ENCODE results near the gene ZNF276.
"Not testable (repeated sequence)": the region's sequence is repeated elsewhere in the genome, so short reads cannot be mapped to it uniquely, and the experiment has no call there.

ZNF276 gene

DNA sequence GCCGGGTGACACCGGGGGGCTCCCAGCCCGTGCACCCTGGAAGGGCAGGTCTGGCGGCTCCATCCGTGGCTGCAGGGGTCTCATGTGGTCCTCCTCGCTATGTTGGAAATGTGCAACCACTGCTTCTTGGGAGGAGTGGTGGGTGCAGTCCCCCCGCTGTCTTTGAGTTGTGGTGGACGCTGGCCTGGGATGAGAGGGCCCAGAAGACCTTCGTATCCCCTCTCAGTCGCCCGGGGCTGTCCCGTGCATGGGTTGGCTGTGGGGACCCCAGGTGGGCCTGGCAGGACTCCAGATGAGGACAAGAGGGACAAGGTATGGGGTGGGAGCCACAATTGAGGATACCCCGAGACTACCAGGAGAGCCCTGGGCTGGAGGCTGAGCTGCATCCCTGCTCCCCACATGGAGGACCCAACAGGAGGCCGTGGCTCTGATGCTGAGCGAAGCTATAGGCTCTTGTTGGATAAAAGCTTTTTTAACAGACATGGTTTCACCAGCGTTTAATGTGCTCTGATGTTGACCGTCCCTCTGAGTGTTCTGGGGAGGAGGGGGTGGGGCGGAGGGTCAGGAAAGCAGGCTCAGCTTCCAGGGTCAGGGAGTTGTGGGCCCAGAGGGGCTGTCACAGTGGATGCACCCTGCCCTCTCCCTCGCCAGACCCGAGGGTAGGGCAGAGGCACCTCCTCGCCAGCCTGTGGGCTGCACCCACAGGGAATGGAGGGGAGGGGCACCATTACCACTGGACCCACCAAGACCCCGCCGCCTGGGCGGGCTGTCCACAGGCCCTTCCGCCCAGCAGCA, 25.3 kb upstream of the ZNF276 start:
- Histone ChIP-seq H2AFZ (ENCODE audit: low read depth) (no peak overlapping the region), H3K79me2 (ENCODE audit: insufficient read depth, low read depth) (no peaks in the 10 kb centered on the region), H3K36me3 (ENCODE audit: insufficient read depth) (no peaks in the 10 kb centered on the region), H3K27me3 (ENCODE audit: insufficient read depth, low read depth) (no peaks in the 10 kb centered on the region), H3K4me1 (ENCODE audit: low read depth, poor library complexity, severe bottlenecking) (peaks cover 24% of the 10 kb centered on the region), H3K27ac (no peak overlapping the region), H3K9ac (no peak overlapping the region), H4K20me1 (ENCODE audit: insufficient read depth) (no peaks in the 10 kb centered on the region), H3K4me2 (peak overlapping the region; percentile 6; the same call in 1 of the 2 replicates), H3K4me3 (IDR thresholded peaks at IDR 0.05; ENCODE audit: insufficient read depth, low read depth, low read length) (no peak overlapping the region)
- TF ChIP-seq, protein P1, sequence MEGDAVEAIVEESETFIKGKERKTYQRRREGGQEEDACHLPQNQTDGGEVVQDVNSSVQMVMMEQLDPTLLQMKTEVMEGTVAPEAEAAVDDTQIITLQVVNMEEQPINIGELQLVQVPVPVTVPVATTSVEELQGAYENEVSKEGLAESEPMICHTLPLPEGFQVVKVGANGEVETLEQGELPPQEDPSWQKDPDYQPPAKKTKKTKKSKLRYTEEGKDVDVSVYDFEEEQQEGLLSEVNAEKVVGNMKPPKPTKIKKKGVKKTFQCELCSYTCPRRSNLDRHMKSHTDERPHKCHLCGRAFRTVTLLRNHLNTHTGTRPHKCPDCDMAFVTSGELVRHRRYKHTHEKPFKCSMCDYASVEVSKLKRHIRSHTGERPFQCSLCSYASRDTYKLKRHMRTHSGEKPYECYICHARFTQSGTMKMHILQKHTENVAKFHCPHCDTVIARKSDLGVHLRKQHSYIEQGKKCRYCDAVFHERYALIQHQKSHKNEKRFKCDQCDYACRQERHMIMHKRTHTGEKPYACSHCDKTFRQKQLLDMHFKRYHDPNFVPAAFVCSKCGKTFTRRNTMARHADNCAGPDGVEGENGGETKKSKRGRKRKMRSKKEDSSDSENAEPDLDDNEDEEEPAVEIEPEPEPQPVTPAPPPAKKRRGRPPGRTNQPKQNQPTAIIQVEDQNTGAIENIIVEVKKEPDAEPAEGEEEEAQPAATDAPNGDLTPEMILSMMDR (conservative IDR thresholded peaks at IDR 0.05; ENCODE audit: low read depth, low read length): no peak

DNA sequence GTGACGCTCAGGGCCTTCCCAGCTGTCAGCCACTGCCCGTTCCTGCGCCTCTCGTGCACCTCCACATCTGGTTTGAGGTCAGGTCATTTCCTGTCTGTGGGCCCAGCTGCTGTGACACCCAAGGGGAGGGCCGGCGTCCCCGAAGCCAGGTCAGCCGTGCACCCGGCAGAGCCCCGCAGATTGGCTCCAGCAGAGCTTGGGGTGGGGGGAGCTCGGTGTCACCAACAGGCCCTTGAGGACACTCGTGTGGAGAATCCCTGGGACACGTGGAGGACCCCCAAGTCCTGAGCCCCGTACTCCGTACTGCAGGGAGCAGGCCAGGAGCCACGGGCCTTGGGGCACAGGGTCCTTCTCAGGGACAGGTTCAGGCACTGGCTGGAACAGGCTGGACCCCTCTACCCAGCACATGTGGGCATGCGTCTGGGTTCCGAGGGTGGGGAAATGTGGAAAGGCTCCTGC, 24.6 kb upstream of the ZNF276 start:
- Histone ChIP-seq H3K4me2 (peak overlapping the region; percentile 6; the same call in 1 of the 2 replicates), H4K20me1 (ENCODE audit: insufficient read depth) (no peaks in the 10 kb centered on the region), H3K27me3 (ENCODE audit: insufficient read depth, low read depth) (no peaks in the 10 kb centered on the region), H3K79me2 (ENCODE audit: insufficient read depth, low read depth) (no peaks in the 10 kb centered on the region), H2AFZ (ENCODE audit: low read depth) (no peak overlapping the region), H3K4me3 (IDR thresholded peaks at IDR 0.05; ENCODE audit: insufficient read depth, low read depth, low read length) (no peak overlapping the region), H3K36me3 (ENCODE audit: insufficient read depth) (no peaks in the 10 kb centered on the region), H3K4me1 (ENCODE audit: low read depth, poor library complexity, severe bottlenecking) (peaks cover 24% of the 10 kb centered on the region), H3K27ac (no peak overlapping the region), H3K9ac (no peak overlapping the region)
- TF ChIP-seq, protein P1 (conservative IDR thresholded peaks at IDR 0.05; ENCODE audit: low read depth, low read length): no peak

DNA sequence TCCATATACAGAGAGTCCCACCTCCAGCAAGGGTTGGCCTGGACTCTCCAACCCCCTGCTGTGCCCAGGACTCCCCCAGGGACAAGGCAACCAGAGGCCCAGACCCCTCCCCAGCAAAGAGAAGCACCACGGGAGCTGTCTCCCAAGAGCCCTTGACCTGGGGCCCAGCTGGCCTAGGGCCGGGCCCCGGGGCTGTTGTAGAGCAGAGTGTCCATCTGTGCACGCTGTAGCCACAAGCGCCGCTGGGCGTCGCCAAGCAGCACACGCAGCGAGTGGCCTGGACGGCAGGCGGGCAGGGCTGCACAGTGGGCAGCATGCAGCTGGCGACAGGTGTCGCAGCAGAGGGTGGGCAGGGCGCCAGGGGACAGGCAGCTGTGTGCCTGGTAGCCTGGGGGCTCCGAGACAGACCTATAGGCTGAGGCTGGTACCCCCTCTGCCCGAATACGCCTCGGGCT, 24.1 kb upstream of the ZNF276 start:
- Histone ChIP-seq H3K4me3 (IDR thresholded peaks at IDR 0.05; ENCODE audit: insufficient read depth, low read depth, low read length) (no peak overlapping the region), H3K27ac (no peak overlapping the region), H4K20me1 (ENCODE audit: insufficient read depth) (no peaks in the 10 kb centered on the region), H2AFZ (ENCODE audit: low read depth) (no peak overlapping the region), H3K4me2 (no peak overlapping the region), H3K9ac (no peak overlapping the region), H3K36me3 (ENCODE audit: insufficient read depth) (no peaks in the 10 kb centered on the region), H3K27me3 (ENCODE audit: insufficient read depth, low read depth) (no peaks in the 10 kb centered on the region), H3K79me2 (ENCODE audit: insufficient read depth, low read depth) (no peaks in the 10 kb centered on the region), H3K4me1 (ENCODE audit: low read depth, poor library complexity, severe bottlenecking) (peaks cover 25% of the 10 kb centered on the region)
- TF ChIP-seq, protein P1 (conservative IDR thresholded peaks at IDR 0.05; ENCODE audit: low read depth, low read length): no peak

DNA sequence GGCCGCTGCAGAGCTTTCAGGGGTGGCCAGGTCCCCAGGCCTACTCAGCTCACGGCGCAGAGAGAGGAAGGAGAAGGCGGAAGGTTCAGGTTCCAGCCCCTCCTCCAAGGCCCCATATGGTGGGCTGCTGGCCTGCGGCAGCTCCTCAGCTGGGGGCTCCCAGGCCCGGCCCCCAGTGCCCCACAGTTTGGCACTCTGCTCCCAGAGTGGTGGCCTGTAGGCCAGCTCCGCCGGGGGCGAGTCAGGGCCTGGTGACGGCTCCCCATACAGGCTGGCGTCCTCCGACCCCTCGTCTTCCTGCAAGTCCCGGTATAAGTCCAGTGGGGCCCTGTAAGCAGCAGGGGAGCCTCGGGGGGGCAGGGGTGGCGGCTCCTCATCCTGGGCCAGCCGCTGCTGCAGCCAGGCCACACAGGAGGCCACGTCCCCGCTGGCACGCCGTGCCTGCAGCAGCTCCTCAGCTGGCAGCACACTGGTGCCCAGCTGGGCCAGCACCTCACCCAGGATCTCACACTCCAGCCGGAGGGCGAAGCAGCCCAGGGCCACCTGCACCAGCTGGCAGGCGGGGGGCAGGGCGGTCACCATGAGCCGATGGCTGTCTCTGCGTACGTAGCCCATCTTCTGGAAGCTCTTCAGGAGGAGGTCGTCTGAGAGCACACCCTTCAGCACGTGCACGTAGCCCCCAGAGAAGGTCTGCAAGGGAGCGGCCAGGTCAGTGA, 23.6 kb upstream of the ZNF276 start:
- Histone ChIP-seq H3K4me3 (IDR thresholded peaks at IDR 0.05; ENCODE audit: insufficient read depth, low read depth, low read length) (no peak overlapping the region), H3K4me2 (no peak overlapping the region), H3K27ac (no peak overlapping the region), H3K9ac (no peak overlapping the region), H4K20me1 (ENCODE audit: insufficient read depth) (no peaks in the 10 kb centered on the region), H3K36me3 (ENCODE audit: insufficient read depth) (no peaks in the 10 kb centered on the region), H3K27me3 (ENCODE audit: insufficient read depth, low read depth) (no peaks in the 10 kb centered on the region), H3K79me2 (ENCODE audit: insufficient read depth, low read depth) (no peaks in the 10 kb centered on the region), H3K4me1 (ENCODE audit: low read depth, poor library complexity, severe bottlenecking) (peaks cover 31% of the 10 kb centered on the region), H2AFZ (ENCODE audit: low read depth) (no peak overlapping the region)
- TF ChIP-seq, protein P1 (conservative IDR thresholded peaks at IDR 0.05; ENCODE audit: low read depth, low read length): no peak

DNA sequence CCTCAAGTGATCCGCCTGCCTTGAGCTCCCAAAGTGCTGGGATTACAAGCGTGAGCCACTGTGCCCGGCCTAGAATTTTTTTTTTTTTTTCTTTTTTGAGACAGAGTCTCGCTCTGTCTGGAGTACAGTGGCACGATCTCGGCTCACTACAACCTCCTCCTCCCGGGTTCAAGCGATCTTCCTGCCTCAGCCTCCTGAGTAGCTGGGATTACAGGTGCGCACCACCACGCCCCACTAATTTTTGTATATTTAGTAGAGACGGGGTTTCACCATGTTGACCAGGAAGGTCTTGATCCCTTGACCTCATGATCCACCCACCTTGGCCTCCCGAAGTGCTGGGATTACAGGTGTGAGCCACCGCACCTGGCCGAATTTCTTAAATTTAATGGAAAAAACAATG, 22.6 kb upstream of the ZNF276 start:
- H3K27me3 ChIP-seq (ENCODE audit: insufficient read depth, low read depth); H3K4me3 ChIP-seq (IDR thresholded peaks at IDR 0.05; ENCODE audit: insufficient read depth, low read depth, low read length); H3K36me3 ChIP-seq (ENCODE audit: insufficient read depth); H4K20me1 ChIP-seq (ENCODE audit: insufficient read depth); H3K4me2 ChIP-seq; H3K79me2 ChIP-seq (ENCODE audit: insufficient read depth, low read depth); H3K9ac ChIP-seq; H2AFZ ChIP-seq (ENCODE audit: low read depth); H3K27ac ChIP-seq: not testable (repeated sequence)
- peaks cover 31% of the 10 kb centered on the region for H3K4me1 ChIP-seq (ENCODE audit: low read depth, poor library complexity, severe bottlenecking)

DNA sequence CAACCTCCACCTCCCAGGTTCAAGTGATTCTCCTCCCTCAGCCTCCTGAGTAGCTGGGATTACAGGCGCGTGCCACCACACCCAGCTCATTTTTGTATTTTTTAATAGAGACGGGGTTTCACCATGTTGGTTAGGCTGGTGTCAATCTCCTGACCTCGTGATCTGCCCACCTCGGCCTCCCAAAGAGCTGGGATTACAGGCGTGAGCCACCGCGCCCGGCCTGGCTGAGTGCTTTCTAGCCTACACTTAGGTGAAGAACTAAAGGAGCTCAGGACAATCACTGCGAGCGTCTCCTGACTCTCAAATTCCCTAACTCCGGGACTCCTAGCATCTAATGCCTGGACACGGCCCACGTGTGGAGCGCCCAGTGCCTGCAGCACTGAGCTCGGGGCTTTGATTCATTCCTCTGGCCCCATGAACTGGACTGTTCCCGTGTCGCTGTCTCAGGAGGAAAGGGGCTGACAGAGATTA, 21.7 kb upstream of the ZNF276 start:
- Histone ChIP-seq H3K4me1 (ENCODE audit: low read depth, poor library complexity, severe bottlenecking) (peaks cover 31% of the 10 kb centered on the region), H3K4me2 (peak overlapping the region; percentile 85; the same call in 1 of the 2 replicates), H2AFZ (ENCODE audit: low read depth) (peak overlapping the region; percentile 36; the same call in 1 of the 2 replicates)
- not testable (repeated sequence) for H3K9ac ChIP-seq; H3K27me3 ChIP-seq (ENCODE audit: insufficient read depth, low read depth); H3K27ac ChIP-seq; H3K36me3 ChIP-seq (ENCODE audit: insufficient read depth); H4K20me1 ChIP-seq (ENCODE audit: insufficient read depth); H3K79me2 ChIP-seq (ENCODE audit: insufficient read depth, low read depth); H3K4me3 ChIP-seq (IDR thresholded peaks at IDR 0.05; ENCODE audit: insufficient read depth, low read depth, low read length)
